Renal pelvis (tissue), 4 donors: ENCODE results near the gene SLC9A8. TPM values are rescaled to one million over a fixed set of nuclear protein-coding genes. Genes with fewer than 3 reads are reported as not detected.
"Not testable (repeated sequence)": the region's sequence is repeated elsewhere in the genome, so short reads cannot be mapped to it uniquely, and the experiment has no call there.

Experiments
- DNase-seq: peaks from one replicate; pipeline ENCODE4 v3.0.0-alpha.2; 2013
- polyA plus RNA-seq, 3 donors: library from polyadenylated mRNA; unstranded; fragments of 120-200 nt; gene quantifications; one replicate each; pipeline ENCODE4 v1.2.1, GENCODE V29; 2013; ENCODE audit not compliant: insufficient read length in 3 of 3

SLC9A8 gene
- polyA plus RNA-seq, 3 donors = 9.3 to 12.8 (median 11.4) TPM

DNA sequence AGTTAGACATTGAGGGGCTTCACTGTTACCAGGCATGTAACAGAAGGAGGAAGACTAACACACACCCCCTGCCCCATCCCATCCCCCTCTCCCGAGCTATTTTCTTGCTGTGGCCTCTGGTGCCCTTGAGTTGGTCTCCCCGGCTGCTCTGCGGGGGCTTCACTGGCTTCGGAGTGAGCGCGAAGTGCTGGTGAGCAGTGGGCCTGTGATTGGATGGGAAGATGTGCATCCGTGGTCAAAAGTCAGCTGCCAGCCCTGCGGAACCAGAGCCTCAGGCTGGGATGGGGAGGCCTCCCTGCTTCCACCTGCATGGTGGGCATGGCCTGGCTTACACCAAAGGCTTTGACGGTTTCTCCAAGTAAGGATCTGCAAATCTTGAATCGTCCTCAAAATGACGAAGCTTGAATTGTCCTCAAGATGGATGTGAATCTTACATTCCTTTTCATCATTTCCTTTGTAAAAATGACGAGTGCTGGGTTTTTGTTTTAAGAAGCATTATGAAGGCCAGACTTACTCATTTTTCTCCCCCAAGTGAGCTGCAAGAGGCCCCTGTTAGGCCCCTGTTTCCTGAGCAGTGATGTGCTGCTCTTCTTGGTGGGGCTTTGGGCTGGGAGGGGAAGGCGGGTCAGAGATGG lies 79.0 kb downstream of the SLC9A8 start:
- no peak for DNase-seq

DNA sequence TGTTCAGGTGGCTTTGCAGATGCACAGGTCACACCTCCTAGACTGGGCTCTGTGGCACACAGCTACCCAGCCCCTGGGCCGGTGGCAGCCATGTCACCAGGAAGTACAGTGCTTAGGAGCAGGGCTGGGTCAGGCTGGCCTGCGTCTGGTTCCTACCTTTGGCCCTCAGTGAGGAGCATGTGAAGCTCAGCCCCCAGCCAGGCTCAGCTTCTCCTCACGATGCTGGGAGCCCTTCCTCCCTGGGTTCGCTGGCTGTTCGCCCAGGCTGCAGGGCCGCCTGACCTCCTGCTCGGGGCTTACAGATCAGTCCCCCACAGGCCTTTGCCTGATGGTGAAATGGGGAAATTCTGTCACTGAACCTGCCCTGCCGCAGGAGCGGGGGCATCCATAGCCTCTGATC lies 79.6 kb downstream of the SLC9A8 start:
- DNase-seq = no peak

DNA sequence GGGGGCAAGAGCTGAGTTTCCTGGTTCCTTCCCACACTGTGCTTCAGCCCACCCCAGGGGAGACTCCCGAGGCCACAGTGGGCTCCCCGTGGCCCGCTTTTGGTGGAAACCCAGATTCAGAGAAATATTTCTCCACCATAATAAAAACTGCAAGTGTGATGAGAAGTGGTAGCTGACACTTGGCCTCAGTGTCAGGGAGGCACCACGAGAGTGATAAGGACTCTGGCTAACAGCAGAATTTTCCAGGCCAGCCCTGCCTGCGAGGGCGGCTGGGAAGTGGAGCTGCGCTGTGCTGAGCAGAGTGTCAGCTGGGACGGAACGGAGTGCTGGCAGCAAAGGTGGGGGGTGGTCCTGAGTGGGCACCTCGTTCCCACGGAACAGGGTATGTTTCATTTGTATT lies 80.2 kb downstream of the SLC9A8 start:
- DNase-seq = no peak

DNA sequence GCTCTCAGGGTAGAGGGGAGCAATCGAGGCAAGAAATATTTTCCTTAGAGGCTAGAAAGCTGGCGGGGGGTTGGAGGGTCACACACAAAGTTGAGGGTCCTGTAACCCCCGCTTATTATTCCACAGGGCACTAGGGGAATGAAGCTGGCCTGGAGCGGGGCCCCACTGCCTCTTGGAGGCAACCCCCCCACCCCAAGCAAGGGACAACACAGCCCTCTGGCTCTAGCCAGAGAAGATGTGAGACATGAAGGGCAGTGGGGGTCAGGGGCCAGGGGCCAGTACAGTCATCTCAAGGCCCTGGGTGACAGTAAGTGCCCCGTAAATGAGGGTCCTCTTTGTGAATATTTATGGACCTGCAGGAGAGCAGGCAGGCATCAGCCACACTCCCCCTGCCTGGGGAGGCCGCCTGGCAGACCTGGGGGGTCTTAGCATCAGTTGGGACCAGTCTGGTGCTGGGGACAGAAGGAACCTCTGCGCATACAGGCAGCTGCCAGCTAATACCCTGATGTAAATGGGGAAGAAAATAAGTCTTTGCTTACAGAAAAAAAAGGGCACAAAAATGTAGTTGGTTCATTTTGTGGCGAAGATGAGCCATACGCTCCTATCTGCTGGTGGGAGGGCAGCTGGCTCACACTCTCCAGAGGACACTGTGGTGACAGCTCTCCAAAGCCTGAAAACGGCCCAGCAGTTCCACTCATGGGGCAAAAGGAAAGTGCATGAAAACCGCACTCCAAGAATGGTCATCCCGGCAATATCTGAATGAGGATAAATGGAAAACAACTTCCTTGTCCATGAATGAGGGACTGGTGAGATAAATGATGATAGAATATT lies 80.8 kb downstream of the SLC9A8 start:
- no peak for DNase-seq

DNA sequence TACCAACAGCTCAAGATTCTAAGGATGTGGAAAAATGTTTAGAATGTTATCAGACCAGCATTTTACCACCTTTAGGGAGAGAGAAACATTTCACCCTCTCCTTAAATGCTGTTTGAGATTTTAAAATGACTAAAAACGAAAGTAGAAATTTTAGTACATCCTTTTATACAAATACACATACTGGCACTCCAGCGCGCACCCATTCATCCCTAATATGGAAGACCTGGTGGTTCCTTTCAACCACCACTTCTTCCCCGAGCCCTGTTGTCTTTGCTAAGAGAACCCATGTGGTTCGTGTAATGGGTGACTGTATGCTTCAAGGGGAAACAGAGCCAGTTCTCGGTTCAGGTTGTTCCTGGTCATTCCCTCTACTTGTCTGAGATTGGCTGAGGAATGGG lies 81.4 kb downstream of the SLC9A8 start:
- no peak for DNase-seq

DNA sequence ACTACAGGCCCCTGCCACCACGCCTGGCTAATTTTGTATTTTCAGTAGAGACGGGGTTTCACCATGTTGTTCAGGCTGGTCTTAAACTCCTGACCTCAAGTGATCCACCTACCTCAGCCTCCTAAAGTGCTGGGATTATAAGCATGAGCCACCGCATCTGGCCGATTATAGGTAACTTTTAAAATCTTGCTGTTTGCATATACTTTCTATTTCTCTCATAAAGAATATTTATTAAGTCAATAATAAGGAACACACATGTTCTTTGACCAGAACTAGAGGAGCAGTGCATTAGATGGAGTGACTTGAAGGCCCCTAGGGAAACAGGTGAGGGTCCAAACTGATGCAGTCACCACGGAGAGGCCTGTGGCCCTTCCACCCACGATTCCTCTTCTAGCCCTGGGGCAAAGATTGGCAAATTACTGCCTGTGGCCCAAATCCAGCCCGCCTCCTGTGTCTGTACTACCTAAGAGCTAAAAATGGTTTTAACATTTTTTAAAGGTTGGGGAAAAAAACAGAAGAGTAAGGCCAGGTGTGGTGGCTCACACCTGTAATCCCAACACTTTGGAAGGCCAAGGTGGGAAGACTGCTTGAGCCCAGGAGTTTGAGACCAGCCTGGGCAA lies 83.0 kb downstream of the SLC9A8 start:
- DNase-seq = not testable (repeated sequence)

DNA sequence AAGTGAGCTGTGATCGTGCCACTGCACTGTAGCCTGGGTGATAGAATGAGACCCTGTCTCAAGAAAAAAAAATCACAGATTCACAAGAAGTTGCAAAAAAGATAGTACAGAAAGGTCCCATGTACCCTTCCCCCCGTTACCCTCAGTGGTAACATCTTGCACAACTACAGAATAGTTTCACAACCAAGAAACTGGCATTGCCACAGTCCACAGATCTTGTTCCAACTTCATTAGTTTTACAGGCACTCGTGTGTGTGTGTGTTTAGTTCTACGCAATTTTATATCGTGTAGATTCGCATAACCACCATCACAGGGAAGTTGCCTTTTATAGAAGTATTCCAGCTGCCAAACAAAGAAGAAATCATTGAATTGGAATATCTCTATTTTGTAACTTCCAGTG lies 83.6 kb downstream of the SLC9A8 start:
- no peak for DNase-seq

DNA sequence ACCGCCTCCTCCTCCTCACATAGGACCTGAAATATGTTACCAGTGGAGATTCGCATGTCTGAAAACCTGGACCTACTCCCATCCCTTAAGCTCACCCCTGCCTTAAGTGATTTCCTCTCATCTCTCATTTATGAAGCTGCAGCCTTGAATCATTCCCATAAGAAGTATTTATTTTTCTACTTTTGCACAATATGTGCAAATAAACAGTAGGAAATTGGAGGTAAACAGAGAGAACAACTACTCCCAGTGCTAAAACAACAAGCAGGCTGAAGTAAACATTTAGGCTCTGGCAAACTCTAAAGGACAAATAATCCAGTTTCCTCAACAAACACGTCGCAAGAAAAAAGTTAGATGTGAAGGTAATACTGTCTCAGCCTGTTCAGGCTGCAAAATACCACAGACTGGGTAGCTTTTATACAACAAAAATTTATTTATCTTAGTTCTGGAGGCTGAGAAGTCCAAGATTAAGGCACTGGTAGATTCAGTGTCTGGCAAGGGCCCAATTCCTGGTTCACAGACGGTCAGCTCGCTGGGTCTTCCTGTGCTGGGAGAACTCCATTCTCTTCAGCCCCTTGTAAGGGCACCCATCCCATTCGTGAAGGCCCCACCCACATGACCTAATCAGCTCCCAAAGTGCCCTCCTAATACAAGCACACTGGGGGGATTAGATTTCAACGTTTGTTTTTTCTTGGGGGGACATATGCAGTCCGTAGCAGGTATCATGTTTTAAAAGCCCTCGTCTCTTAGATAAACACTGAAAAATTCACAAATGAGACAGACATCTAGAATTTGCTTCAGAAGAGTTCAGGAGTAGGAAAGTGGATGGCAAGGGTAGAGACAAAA lies 87.1 kb downstream of the SLC9A8 start:
- DNase-seq = no peak

DNA sequence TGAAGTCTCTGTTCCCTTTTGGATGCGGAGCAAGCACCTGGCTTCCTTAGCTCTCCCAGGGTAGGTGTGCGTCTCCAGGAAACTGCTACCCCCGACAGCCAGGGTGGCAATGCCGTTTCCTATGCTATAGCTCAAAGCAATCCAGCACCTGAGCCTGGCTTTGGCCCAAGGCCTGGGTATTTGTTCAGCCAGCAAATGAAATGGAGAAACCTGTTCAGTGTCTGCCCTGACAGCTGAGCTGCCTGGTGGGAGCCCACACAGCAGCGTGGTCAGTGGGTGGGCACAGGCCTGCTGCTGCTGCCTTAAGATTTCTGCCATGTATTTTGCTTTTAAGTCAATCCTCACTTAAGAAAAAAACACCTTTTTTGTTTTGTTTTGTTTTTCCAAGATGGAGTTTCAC lies 89.0 kb downstream of the SLC9A8 start:
- no peak for DNase-seq

DNA sequence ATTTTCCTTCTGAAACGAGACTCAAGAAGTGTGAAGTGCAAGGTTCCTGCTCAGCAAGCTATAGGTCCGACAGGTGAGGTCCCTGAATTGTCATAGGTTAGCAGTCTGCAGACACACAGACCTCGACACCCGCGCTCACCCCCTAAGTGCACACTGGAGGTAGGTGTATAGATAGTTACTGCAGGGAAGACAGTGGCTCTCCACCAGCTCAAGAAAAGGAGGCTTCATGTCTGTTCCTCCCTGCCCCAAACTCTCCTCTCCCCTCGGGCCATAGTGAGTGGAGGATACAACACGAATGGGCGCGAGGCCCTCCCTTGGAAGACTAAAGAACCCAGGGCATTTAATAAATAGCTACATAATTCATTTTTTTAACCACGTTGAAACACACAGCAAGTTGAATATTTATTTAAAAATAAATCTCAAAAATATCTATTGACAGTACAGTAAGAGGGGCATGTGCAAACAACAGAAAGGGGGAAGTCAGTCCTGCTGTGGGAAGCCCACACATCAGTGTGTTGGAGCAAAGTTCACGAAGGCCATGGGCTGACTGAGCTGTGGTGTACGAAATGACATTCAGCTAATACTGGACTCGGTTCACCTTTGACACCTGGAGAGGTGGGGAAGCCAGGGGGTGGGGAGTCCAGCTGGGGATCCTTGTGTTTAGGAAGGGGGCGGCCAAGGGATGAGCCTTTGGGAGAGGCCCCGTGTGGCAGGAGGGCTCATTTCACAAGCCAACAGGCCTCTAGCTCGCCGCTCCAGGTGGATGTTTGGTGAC lies 92.0 kb downstream of the SLC9A8 start:
- no peak for DNase-seq

DNA sequence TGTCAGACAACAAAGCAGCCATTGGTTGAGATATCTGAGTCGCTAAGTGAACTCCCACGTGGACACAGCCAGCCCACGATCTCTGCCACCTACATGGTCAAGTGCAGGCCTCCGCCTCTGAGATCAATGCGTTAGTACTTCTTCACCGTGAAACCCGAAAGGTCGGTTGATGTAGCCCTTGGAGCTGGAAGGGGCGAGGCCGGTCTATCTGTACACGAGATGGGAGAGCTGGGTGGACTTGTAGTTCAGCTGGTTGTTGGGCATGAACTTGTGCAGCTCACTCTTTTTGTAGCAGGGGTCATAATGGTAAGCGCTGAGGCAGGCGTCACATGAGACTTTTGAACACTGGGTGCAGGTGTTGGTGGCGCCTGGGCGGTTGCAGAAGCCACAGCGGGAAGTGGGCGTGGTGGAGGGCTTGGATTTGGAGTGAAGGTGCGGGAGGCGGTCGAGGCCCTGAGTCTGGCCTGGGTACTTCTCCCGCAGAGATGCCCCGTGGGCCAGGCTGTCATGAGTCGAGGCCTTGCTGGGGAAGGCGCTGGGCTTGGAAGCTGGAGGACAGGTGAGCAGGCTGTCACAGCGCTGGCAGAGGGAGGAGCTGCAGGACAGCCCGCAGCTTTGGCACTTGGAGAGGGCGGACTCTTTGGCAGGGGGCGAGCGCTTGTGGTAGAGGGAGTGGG lies 92.9 kb downstream of the SLC9A8 start:
- DNase-seq = no peak

DNA sequence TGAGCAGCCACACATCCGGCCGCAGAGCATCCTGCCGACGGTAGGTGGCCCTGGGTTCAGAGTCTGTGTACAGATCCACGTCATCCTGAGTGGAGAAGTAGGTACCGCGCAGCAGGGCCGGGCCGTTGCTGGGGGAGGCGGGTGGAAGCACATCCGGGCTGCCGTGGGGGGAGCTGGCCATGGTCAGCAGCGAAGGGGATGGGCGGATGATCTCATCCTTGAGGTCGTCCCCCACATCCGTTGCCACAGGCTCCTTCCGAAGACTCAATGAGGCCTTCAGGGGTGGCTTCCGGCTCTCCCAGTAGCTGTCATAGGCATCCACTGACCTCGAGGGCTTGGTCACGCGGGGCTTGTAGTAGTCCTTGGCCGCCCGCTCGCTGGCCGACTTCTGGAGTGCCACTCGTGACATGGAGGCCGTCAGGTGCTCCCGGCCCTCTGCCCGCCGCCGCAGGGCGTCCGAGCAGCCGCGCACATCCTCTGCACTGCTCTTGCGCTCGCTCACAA lies 93.5 kb downstream of the SLC9A8 start:
- no peak for DNase-seq

DNA sequence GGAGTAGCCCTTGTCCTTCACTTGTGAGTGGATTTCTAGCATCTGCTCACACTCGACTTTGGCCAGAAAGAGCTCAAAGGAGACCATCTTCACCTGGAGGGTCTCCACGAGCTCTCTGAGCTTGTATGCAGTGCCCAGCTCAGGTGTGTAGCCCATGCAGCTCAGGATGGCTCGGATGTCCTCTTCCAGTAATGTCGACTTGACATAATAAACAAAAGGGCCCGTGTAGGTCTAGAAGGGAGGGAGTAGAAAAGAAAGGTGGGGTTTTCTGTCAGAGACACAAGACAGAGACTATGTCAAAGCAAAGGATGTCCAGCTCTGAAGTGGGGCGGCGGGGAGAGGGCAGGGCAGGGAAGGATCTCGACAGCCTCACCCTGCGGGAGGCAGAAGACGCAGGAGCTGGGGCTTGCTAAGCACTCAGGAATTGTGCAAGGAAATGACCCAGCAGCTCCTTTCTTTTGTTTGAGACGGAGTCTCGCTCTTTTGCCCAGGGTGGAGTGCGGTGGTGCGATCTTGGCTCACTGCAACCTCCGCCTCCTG lies 94.1 kb downstream of the SLC9A8 start:
- DNase-seq = no peak

DNA sequence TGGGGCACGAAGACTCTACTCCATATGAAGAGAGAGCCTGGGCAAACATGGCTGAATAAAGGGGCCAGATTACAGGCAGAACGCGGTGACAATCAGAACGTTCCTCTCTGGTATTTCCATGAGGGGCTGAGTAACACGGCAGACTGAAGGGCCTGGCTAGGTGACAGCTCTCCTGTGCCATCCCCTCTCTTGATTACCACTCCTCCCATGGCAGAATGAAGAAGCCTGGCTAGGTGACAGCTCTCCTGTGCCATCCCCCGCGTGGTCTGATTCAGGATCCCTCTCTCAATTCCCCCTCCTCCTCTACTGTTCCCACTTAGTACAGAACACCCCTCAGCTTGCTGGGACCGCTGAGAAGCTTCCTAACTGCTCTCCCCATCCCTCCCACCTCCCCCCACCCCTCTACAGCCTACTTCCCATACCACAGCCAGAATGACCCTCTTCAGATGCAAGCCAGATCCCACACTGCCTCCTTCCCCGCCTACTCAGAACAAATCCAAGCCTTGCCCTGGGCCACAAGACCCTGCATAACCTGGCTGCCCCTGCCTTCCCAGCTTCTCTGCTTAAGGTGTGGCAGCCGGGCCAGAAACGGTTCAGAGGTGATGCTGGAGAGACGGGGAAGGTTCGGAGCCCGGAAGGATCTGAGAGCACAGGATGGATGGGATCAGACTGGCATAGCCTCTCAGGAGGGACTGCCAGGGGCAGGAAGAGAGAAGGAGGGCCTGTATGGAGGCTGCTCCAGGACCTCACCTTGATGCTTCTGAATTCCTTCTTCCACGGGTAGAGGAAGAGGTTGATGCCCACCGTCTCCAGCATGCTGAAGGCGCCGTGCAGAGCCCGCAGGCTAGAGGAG lies 95.0 kb downstream of the SLC9A8 start:
- DNase-seq = no peak

DNA sequence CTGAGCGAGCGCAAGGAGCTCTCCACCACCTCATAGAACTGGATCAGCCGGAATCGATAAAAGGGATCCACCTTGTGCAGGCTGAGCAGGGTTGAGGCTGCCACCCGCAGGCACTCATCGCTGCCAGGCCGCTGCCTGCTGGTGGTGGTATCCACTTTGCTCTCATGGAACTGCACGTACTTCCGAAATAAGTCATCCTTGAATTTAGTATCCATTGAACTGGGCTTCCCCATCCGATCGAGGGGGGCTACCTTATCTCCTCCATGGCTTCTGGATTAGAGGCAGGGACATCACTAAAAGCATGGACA lies 95.6 kb downstream of the SLC9A8 start:
- DNase-seq = no peak

DNA sequence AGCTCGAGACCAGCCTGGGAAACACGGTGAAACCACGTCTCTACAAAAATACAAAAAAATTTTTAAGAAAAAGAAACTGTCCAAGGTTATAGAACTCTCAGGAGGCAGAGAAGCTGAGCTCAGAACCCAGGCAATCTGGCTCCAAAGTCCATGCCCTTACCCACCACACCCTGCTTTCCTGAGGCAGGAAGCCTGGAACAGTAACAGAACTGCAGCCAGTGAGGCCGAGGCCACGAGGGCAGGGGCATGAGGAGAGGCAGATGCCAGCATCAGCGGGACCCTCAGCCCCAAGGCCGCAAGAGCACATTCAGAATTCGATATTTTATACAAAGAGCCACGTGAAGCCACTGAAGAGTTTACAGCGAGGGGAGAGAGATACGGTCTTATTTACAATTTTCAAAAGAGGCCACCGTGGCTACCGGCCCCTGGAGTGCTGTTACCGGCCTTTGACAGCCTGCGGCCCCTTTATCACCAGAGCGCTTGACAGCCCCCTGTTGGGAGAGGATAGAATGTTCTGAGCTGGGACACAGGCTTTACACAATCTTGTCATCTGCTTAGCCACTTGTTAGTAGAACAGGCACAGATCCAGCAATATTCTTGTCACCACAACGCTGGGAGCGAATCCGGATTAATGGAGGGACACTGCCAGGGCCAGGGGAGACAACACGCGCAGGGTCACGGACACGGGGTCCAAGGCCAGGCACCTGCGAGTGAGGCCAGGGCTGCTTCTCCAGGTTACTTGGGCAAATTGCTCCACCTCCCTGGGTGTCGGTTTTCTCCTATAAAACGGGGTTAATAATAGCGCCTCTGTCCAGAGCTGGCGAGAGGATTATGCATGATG lies 97.1 kb downstream of the SLC9A8 start:
- DNase-seq = no peak

DNA sequence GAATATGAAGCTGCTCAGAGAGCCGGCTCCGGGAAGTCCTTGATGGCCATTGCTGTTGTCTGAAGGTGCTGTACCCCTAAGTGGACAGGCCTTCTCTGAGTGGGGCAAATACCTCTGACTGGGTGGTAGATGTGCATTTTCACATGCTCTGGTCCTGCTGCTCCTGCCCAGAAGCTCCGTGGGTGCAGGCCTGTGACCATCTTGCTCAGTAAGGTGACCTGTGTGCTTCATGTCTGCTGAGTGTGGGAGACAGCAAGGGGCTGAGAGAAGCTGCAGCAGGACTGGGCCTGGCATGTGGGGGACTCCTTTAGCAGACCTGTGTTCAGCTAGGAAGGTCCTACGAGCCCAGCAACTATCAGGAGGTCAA lies 97.7 kb downstream of the SLC9A8 start:
- no peak for DNase-seq

DNA sequence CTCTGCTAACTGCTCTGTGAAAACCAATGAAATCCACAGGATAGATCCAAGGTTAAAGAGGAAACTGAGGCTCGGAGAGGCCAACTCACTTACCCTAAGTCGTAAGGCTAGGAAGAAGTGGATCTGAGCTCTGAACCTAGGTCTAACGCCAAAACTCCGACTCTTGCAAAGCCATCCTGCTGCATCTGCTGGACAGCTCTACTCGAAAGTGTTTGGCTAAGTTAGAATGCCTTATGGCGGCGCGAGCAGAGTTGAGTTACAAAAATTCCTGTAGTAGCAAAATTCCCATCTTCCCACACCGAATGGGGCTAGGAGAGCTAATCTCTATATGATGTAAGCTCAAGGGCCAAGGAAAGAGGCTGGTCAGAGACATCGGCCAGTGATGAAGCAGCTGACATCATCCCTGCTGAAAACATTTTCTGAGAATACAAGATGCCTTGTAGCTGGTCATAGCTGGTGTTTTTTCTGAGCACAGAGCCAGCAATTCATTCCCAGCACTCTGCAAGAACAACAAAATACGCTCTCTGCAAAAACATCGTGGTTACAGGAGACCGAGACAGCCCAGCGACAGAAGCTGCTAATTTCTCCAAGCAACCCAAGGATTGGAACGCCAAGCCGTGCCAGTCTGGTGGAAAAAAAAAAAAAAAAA lies 100.9 kb downstream of the SLC9A8 start:
- DNase-seq = no peak
